Lung (tissue), 12 donors: Measurements from ENCODE around the gene PTPRN2. TPM values are rescaled to one million over a fixed set of nuclear protein-coding genes. Genes with fewer than 3 reads are reported as not detected.

Experiments
- ATAC-seq: fragments of 200-7000 bp; cut with Tn5 transposase; one replicate; pipeline ENCODE4 v1.9.1; 2020; ENCODE audit warnings: moderate number of reproducible peaks; ENCODE audit not compliant: insufficient read depth, low FRiP score
- DNase-seq, 3 donors: peaks; one replicate each; pipeline ENCODE4 v3.0.0-alpha.2; 2013 to 2017
- H3K27ac ChIP-seq, 2 donors: one replicate each; pipeline ENCODE4 v1.5.1; 2013; ENCODE audit warnings: mild to moderate bottlenecking in 2 of 2, moderate library complexity in 2 of 2, control low read depth in 1 of 2, inconsistent platforms in 1 of 2, low read depth in 1 of 2, low read length in 1 of 2
- H3K27me3 ChIP-seq, 3 donors: one replicate each; pipeline ENCODE4 v1.5.1; 2013; ENCODE audit warnings: low read length in 2 of 3; ENCODE audit not compliant: control insufficient read depth in 3 of 3, insufficient read depth in 3 of 3
- H3K36me3 ChIP-seq, 4 donors: one replicate each; pipeline ENCODE4 v1.5.1; 2013; ENCODE audit warnings: low read length in 4 of 4, mild to moderate bottlenecking in 1 of 4, moderate library complexity in 1 of 4; ENCODE audit not compliant: control insufficient read depth in 4 of 4, insufficient read depth in 4 of 4
- H3K4me1 ChIP-seq, 5 donors: one replicate each; pipeline ENCODE4 v1.5.1; 2013; ENCODE audit warnings: low read length in 5 of 5, mild to moderate bottlenecking in 2 of 5, moderate library complexity in 1 of 5; ENCODE audit not compliant: control insufficient read depth in 5 of 5, insufficient read depth in 5 of 5
- H3K4me3 ChIP-seq: one replicate; pipeline ENCODE4 v1.5.1; 2013; ENCODE audit warnings: mild to moderate bottlenecking, control low read depth, moderate library complexity
- H3K9ac ChIP-seq, 2 donors: one replicate each; pipeline ENCODE4 v1.5.1; 2013; ENCODE audit warnings: low read length in 2 of 2, control low read depth in 1 of 2; ENCODE audit not compliant: insufficient read depth in 1 of 2
- H3K9me3 ChIP-seq, 4 donors: one replicate each; pipeline ENCODE4 v1.5.1; 2013; ENCODE audit warnings: low read length in 3 of 4, mild to moderate bottlenecking in 1 of 4, moderate library complexity in 1 of 4; ENCODE audit not compliant: control insufficient read depth in 4 of 4, insufficient read depth in 3 of 4
- WGBS, 2 donors: extraction: QIAGEN DNeasy Blood & Tissue Kit; methylation state at CpG; one replicate each; pipeline ENCODE4 v1.1.7; 2013; 5-methylcytosine and 5-hydroxymethylcytosine counted together
- polyA plus RNA-seq, 2 donors: library from polyadenylated mRNA; stranded (reverse); fragments of 200-250 nt; gene quantifications; one replicate each; pipeline ENCODE4 v1.2.1, GENCODE V29; 2013
- total RNA-seq, 2 donors: library from RNA; depleted of rRNA in 1 of 2; stranded (reverse); fragments of >200 nt in 1 of 2; gene quantifications; one replicate each; pipeline ENCODE4 v1.2.1, GENCODE V29; 2014 to 2021
- TF ChIP-seq, protein P1 (sequence below): IDR thresholded peaks from 2 replicates; pipeline ENCODE4 v1.5.1; 2012; ENCODE audit warnings: mild to moderate bottlenecking; ENCODE audit errors: control extremely low read depth, extremely low read depth
- donor health status: control.
- donor health status: control.
- donor health status: Bipolar disorder and iron deficiency.
- donor health status: healthy.
- donor health status: DM: yes; HTN: yes; CAD: no.

The PTPRN2 gene
- total and polyA plus RNA-seq, 4 donors = 2.1 to 7.4 (median 4.4) TPM

DNA sequence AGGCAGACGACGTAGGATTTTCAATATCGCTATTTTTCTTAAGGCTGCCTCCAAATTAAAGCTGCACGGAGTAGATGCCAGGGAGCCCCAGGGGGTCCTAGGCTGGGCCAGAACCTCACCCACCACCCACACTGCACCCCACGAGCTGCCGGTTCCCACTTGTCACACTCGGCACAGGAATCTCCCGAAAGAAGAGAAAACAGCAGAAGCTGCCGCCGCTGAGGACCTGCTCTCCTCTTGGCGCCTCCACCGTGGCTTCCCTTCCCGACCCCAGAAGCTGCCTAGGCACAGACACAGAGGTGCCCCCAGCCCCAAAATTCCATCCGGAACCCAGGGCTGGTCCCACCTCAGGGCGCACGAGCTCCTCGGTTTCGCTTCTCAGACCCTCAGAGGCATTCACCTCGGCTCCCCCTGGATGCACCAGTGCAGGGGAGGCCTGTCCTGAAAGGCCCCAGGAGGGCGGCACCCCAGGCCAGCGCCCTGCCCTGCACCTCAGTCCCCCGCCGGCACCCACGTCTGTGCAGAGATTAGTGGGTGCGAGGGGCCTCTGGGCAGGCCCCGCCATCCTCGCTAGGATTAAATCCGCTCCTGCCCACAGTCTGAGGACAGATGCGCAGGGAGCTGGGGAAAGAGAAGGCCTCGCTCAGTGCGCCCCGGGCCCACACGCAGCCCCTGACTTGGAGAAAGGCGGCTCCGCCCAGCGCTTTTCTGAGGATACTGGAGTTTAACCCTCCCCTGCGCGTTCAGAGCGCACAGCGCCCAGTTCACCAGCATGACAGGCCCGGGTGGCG lies 99.2 kb downstream of the PTPRN2 start:
- Histone ChIP-seq H3K36me3 (no peaks in the 10 kb centered on the region), H3K9ac (no peak overlapping the region), H3K9me3 (peaks cover 0 to 2% (median 0%) of the 10 kb centered on the region in 4 donors), H3K27ac (no peak overlapping the region), H3K27me3 (no peaks in the 10 kb centered on the region), H3K4me3 (no peak overlapping the region), H3K4me1 (no peaks in the 10 kb centered on the region)
- no peak for DNase-seq
- ATAC-seq = no peak
- TF ChIP-seq, protein P1, sequence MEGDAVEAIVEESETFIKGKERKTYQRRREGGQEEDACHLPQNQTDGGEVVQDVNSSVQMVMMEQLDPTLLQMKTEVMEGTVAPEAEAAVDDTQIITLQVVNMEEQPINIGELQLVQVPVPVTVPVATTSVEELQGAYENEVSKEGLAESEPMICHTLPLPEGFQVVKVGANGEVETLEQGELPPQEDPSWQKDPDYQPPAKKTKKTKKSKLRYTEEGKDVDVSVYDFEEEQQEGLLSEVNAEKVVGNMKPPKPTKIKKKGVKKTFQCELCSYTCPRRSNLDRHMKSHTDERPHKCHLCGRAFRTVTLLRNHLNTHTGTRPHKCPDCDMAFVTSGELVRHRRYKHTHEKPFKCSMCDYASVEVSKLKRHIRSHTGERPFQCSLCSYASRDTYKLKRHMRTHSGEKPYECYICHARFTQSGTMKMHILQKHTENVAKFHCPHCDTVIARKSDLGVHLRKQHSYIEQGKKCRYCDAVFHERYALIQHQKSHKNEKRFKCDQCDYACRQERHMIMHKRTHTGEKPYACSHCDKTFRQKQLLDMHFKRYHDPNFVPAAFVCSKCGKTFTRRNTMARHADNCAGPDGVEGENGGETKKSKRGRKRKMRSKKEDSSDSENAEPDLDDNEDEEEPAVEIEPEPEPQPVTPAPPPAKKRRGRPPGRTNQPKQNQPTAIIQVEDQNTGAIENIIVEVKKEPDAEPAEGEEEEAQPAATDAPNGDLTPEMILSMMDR = no peak
- WGBS, 2 donors = 90 to 92% methylated on average over 41 to 42 of the region's 42 CpGs

DNA sequence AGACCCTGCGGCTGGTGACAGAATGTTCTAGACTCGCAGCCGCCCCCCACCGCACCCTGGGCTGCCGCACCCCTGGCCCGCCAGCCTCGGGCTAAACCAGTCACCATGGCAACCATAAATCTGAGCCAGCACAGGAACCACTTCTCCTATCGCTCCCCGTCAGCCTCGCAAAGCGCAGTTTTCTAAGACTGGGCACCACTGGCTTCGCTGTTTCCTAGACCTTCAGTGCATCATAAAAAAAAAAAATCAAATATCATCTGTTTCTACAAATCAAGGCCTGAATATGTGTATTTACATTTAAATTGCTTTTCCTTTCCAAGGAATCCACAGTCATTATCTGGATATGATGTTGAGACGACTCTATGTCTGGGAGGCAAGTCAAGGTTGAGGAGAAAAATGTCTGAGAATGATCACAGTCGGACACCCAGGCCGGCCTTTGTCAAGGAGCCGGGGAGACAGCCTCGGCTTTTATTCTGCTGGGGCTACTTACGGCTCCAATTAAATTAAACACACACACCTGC lies 99.9 kb downstream of the PTPRN2 start:
- Histone ChIP-seq H3K27me3 (no peaks in the 10 kb centered on the region), H3K9me3 (peaks cover 0 to 2% (median 0%) of the 10 kb centered on the region in 4 donors), H3K36me3 (no peaks in the 10 kb centered on the region), H3K9ac (no peak overlapping the region), H3K4me1 (no peaks in the 10 kb centered on the region), H3K4me3 (no peak overlapping the region), H3K27ac (no peak overlapping the region)
- 70 to 81% methylated on average over 18 of the region's 18 CpGs for WGBS, 2 donors
- ATAC-seq = no peak
- TF ChIP-seq, protein P1 = no peak
- no peak for DNase-seq

DNA sequence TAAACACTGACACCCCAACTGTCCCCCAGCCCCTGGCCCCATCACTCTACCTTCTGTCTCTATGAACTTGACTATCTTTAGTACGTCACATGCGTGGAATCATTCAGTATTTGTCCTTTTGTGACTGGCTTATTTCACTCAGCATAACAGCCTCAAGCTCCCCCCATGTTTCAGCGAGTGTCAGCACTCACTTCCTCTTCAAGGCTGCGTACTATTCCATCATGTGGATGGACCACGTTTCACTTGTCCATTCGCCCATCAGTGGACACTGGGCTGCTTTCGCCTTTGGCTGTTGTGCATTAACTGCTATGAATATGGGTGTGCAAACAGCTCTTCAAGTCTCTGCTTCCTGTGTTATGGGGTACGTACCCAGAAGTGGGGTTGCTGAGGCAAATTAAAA lies 100.7 kb downstream of the PTPRN2 start:
- Histone ChIP-seq H3K4me3 (no peak overlapping the region), H3K27me3 (no peaks in the 10 kb centered on the region), H3K9me3 (peaks cover 0 to 2% (median 0%) of the 10 kb centered on the region in 4 donors), H3K4me1 (no peaks in the 10 kb centered on the region), H3K27ac (no peak overlapping the region), H3K36me3 (no peaks in the 10 kb centered on the region), H3K9ac (no peak overlapping the region)
- TF ChIP-seq, protein P1 = no peak
- DNase-seq (no peak), ATAC-seq (no peak)
- WGBS, 2 donors = 94 to 95% methylated on average over 8 of the region's 8 CpGs
